ENCODE results near the gene LRP1-AS.

LRP1-AS gene

DNA sequence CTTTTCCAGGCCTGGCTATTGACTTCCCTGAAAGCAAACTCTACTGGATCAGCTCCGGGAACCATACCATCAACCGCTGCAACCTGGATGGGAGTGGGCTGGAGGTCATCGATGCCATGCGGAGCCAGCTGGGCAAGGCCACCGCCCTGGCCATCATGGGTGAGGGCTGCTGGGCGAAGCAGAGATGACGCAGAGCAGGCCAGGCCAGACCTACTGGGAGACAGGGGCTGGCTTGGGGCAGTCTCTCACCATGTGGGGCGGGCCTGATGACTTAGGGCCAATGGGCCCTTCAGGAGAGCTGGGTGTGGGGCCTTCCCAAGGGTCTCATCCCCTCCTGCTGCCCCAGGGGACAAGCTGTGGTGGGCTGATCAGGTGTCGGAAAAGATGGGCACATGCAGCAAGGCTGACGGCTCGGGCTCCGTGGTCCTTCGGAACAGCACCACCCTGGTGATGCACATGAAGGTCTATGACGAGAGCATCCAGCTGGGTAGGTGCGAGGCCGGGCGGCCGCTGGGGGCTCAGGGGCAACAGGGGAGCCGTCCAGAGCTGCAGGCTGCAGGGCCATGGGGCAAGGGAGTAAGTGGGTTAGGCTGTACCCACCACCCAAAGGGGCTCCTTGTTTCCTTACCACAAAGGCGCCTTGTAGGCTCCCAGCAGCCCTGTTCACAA is 33.0 kb upstream of the LRP1-AS start:
- no peak for DNase-seq (ENCODE audit: low read depth in 1 of 2, low spot score in 1 of 2)

DNA sequence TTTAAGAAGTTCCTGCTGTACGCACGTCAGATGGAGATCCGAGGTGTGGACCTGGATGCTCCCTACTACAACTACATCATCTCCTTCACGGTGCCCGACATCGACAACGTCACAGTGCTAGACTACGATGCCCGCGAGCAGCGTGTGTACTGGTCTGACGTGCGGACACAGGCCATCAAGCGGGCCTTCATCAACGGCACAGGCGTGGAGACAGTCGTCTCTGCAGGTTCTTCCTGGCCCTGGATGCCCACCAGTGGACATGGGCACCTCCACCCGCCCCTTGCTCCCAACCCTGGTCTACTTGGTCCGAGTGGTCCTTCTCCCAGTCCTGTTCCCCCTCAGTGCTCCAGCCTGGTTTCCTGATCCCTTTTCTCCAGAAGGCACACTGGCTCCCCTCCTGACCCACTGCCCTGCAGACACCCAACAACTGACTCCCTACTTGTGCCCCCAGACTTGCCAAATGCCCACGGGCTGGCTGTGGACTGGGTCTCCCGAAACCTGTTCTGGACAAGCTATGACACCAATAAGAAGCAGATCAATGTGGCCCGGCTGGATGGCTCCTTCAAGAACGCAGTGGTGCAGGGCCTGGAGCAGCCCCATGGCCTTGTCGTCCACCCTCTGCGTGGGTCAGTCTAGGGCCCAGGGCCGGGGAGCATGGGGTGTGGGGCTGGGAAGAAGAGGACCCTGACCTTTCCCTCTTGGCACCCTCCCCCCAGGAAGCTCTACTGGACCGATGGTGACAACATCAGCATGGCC is 32.1 kb upstream of the LRP1-AS start:
- DNase-seq (ENCODE audit: low read depth in 1 of 2, low spot score in 1 of 2), result no peak

- no peak for DNase-seq (ENCODE audit: low read depth in 1 of 2, low spot score in 1 of 2)
Observed at GRCh38 chr12:57178213-57178612, 30.8 kb upstream of the LRP1-AS start.

DNA sequence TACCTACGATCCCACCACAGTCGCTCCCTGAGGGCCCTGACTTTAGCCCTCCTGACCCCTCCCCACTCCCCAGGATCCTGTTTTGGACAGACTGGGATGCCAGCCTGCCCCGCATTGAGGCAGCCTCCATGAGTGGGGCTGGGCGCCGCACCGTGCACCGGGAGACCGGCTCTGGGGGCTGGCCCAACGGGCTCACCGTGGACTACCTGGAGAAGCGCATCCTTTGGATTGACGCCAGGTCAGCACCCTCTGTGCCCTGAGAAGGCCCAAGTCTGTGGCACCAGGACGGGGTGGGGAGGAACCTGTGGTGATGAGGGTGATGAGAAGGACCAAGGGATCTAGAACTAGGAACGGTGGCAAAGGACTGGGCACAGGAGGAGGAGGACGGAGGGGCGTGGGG is 29.9 kb upstream of the LRP1-AS start:
- DNase-seq (ENCODE audit: low read depth in 1 of 2, low spot score in 1 of 2), result no peak

- no peak for DNase-seq (ENCODE audit: low read depth in 1 of 2, low spot score in 1 of 2)
Observed at GRCh38 chr12:57176846-57177245, 29.4 kb upstream of the LRP1-AS start.

DNA sequence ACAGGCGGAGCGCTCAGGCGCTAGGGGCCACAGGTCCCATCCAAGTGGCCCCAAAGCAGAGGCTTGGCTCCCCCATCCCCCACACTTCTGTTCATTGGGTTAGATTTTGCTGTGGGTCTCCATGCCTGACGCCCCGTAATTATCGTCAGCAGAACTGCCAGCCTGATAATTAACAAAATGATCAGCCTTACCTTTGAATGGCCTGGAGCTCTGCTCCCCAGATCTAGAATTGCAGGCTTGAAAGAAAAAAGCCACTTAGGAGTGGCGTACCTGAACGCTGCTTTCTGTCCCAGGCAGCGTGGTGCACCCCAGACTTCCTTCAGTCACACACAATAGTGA is 28.7 kb upstream of the LRP1-AS start:
- no peak for DNase-seq (ENCODE audit: low read depth in 1 of 2, low spot score in 1 of 2)

- DNase-seq (ENCODE audit: low read depth in 1 of 2, low spot score in 1 of 2), result peak; percentile 8 to 28
Observed at GRCh38 chr12:57175428-57176138, 28.2 kb upstream of the LRP1-AS start.

GRCh38 chr12:57173683-57174082 is 26.3 kb upstream of the LRP1-AS start:
- DNase-seq (ENCODE audit: low read depth in 1 of 2, low spot score in 1 of 2), result no peak

- no peak for DNase-seq (ENCODE audit: low read depth in 1 of 2, low spot score in 1 of 2)
Observed at GRCh38 chr12:57173089-57173488, 25.7 kb upstream of the LRP1-AS start.

GRCh38 chr12:57171668-57172067 is 24.2 kb upstream of the LRP1-AS start:
- no peak for DNase-seq (ENCODE audit: low read depth in 1 of 2, low spot score in 1 of 2)

GRCh38 chr12:57170927-57171326 is 23.5 kb upstream of the LRP1-AS start:
- no peak for DNase-seq (ENCODE audit: low read depth in 1 of 2, low spot score in 1 of 2)

GRCh38 chr12:57170408-57170807 is 23.0 kb upstream of the LRP1-AS start:
- no peak for DNase-seq (ENCODE audit: low read depth in 1 of 2, low spot score in 1 of 2)

DNA sequence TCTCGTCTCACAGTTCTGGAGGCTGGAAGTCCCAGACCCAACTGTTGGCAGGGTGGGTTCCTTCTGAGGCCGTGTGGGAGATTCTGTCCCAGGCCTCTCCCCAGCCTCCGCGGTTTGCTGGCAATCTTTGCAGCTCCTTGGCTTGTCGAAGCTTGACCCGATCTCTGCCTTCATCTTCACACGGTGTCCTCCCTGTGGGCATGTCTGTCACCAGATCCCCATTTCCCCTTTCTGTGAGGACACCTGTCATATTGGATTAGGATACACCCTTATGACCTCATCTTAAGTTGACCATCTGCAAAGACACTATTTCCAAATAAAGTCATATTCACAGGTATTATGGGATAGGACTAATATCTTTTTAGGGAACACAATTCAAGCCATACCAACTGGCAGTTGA is 22.6 kb upstream of the LRP1-AS start:
- DNase-seq (ENCODE audit: low read depth in 1 of 2, low spot score in 1 of 2), result no peak

GRCh38 chr12:57169046-57169795 is 21.8 kb upstream of the LRP1-AS start:
- DNase-seq (ENCODE audit: low read depth in 1 of 2, low spot score in 1 of 2), result no peak

- no peak for DNase-seq (ENCODE audit: low read depth in 1 of 2, low spot score in 1 of 2)
Observed at GRCh38 chr12:57168058-57168457, 20.6 kb upstream of the LRP1-AS start.

DNA sequence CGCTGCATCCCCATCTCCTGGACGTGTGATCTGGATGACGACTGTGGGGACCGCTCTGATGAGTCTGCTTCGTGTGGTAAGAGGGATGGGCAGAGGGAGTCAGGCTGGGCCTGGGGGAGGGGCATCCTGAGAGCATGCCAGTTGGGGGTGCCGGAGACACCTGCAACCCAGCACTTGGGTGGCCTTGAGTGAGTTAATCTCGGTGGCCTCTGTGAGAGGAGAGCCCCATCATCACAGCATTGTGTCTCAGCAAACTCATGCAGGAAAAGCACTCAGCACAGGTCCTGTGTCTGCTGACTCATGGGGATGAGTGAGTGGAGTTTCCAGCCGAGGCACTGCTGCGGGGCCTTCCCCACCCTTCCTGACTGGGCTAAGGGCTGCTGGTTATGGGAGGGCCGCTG is 19.6 kb upstream of the LRP1-AS start:
- DNase-seq (ENCODE audit: low read depth in 1 of 2, low spot score in 1 of 2), result peak in 1 of 2 donors; percentile 14

GRCh38 chr12:57165741-57166140 is 18.3 kb upstream of the LRP1-AS start:
- no peak for DNase-seq (ENCODE audit: low read depth in 1 of 2, low spot score in 1 of 2)

DNA sequence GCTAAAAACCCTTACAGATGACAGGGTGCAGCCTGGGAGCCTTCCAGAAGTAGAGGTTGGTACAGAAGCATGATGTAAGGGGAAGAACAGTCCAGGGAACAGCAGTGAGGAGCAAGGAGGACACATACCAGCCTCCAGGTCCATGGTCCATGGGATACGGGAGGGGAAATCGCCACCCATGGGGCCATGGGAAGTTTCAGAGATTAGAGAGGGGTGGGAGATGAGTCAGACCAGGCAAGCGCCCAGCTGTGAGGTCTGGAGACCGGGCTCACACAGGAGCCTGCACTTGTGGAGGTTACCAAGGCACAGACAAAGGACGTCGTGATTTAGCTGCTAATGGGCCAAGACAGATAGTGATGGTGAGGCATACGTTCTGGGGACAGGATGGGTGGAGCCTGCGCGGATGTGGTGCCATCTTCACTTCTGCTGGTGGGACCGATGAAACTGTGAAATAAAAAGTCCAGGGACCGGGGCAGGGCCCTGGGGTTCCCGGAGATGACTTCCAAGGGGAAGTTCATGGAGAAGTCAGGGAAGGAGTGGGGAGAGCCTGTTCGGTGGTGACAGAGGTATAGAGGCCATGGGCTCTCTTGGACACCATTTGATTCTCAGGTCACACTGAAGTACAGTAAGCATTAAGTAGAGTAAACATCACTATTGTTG is 17.7 kb upstream of the LRP1-AS start:
- DNase-seq (ENCODE audit: low read depth in 1 of 2, low spot score in 1 of 2), result no peak

GRCh38 chr12:57164454-57164853 is 17.0 kb upstream of the LRP1-AS start:
- DNase-seq (ENCODE audit: low read depth in 1 of 2, low spot score in 1 of 2), result no peak

- no peak for DNase-seq (ENCODE audit: low read depth in 1 of 2, low spot score in 1 of 2)
Observed at GRCh38 chr12:57162553-57163125, 15.2 kb upstream of the LRP1-AS start.

- no peak for DNase-seq (ENCODE audit: low read depth in 1 of 2, low spot score in 1 of 2)
Observed at GRCh38 chr12:57161491-57161890, 14.1 kb upstream of the LRP1-AS start.

Data from stimulated activated CD4-positive, alpha-beta T cell treated with anti-CD3 and anti-CD28 coated beads, Interleukin-15, amount 100 ng/mL, for 1 hour (primary cell).